ENCODE measurements around the gene FAM219A. TPM values are rescaled to one million over a fixed set of nuclear protein-coding genes. Genes with fewer than 3 reads are reported as not detected.
A peak's percentile ranks its signal among the peaks of the same experiment; 100 is the strongest.

FAM219A gene
- total RNA-seq, 2 donors from 2014 or later, result 22.7 to 27.9 TPM

DNA sequence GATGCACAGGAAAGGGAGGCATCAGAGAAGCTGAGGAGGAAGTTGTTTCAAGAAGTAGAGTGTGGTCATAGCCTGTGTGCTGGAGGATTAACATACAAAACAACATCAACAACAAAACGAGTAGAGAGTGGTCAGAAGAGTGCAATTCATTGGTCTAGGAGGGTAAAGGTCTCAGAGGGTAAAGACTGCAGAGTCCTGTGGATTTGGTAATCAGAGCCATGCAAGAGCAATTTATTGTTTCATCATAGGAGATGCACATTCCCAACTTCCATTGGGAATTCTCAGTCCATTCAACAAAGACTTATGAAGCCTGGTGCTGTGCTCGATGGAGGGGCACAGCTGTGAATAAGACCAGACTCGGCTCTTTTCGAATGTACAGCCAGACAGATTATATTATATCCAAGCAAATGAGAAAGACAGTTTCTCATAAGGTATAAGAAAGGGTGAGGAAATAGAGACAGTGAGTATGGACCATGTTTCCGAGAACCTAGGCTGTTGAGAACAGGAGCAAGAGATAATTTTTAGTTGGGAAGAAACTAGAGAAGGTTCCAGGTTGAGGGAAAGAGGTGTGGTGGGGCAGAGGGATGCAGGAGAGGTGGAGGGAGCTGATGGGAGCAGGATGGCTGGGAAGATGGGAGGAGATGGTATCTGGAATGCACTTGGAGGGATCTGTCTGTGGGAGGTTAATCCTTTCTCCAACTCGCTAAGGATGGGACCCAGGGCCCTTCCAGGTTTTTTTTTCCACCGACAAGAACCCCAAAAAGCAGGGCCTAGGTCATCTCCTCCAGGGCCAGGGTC lies 73.8 kb downstream of the FAM219A start:
- no peak for ATAC-seq
- no peak for DNase-seq
- intact Hi-C loops (cut with DNase I), result no loop called here

DNA sequence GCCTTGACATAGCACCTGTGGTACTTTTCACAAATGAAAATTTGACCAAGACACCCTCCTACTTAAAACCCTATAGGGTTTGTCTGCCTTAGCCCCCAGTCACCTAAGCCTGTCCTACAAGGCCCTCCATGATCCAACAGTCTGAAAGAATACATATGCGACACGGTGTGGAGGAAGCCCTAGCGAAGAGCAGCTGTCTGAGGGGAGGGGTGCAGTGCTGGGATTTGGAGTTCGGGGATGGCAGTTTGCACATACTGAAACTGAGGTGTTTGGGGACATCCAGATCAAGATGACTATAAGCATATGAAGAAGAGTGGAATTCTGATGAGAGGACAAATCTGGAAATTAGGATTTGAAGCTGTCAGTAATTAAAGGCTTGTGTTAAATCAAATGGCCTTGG lies 74.5 kb downstream of the FAM219A start:
- intact Hi-C loops (cut with DNase I), result no loop called here
- no peak for ATAC-seq
- no peak for DNase-seq

DNA sequence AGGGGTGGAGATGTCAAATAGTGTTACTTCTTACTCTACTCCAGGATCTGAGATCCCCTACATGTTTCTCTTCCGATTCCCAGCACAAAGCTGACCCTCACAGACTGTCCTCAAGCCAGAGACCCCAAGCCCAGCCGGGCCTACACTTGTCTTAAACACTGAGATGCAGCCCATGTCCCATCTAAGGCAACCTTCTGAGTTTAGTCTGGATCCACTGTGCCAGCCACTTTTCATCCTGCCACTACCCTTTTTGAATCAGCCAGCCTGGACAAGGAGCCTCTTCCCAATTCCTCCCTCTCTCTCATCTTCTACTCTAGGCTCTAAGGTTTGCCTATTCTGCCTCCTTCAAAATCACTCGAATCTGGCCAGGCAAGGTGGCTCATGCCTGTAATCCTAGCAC lies 75.5 kb downstream of the FAM219A start:
- ATAC-seq, result no peak
- intact Hi-C loops (cut with DNase I), result no loop called here

DNA sequence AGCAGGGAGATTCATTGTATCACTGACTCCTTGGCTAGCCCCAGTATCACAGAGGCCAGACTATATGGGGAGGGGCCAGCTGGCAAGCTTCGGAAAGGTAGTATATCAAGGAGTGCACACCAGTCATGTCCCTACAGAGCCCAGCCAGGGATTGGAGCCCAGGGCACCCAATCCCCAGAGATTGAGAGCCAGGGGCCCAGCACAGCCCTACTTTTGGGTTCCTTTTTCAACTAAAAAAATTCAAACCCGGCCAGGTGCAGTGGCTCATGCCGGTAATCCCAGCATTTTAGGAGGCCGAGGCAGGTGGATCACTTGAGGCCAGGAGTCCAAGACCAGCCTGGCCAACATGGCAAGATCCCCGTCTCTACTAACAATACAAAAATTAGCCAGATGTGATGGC lies 76.3 kb downstream of the FAM219A start:
- intact Hi-C loops (cut with DNase I), result no loop called here
- DNase-seq (no peak), ATAC-seq (no peak)

More for the DNA sequence above, 75.5 kb downstream of the FAM219A start:
- no peak for DNase-seq

DNA sequence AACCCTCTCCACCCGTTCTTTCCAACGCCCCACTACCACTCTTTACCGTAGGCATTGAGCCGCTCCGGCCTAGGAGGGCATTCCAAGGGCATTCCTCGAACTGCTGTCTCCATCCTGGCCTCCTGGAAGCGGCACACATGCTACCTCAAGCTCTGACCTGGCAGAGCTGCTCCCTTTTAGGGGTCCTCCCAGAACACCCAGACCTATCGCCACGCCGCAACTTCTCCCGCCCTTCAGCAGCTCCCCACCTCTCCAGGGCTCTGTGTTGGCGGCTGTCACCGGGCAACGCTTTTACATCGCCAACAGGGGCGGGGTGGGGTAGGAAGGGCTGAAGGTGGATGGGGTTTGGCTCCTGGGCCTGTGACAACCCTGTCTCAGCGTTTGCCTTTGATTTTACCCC lies 77.0 kb downstream of the FAM219A start:
- intact Hi-C loops (cut with DNase I), result no loop called here
- no peak for DNase-seq
- no peak for ATAC-seq

DNA sequence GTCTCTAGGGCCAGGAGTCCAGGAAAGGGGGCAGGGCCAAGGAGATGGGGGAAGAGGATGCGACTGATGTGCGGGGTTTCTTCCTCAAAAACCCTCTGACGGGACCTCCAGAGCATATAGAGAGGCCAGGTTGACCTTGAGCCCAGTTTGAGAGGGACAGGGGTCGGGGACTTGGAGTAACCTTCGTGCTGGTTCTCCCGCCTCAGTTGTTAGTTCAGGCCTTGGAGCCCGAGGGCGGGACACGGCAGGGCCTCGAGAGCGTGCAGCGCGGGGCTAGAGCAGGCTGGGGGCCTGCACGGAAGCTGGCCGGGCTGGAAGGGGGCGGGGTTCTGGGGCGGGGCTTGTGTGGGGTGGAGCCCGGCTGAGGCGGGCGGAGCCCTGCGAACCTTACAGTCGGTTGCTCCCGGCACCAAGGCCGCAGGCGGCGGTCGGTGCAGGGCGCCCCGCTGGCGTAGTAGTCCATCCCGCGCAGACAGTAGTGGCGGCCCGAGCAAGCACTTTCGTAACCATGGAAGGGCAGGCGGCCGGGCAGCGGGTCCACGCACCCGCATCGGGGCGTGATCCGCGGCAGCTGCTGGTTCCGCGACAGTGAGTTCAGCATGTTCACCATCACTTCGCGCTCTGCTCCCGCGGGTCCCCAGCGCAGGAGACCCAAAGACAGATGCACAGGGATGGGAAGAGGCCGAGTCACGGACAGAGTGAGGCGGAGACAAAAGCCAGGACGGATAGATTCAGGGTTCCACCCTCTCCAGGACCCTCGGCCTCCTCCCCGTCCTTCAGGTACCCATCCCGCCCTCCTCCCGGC lies 77.7 kb downstream of the FAM219A start:
- intact Hi-C loops (cut with DNase I), result no loop called here
- peak; percentile 82 to 84 for ATAC-seq

DNA sequence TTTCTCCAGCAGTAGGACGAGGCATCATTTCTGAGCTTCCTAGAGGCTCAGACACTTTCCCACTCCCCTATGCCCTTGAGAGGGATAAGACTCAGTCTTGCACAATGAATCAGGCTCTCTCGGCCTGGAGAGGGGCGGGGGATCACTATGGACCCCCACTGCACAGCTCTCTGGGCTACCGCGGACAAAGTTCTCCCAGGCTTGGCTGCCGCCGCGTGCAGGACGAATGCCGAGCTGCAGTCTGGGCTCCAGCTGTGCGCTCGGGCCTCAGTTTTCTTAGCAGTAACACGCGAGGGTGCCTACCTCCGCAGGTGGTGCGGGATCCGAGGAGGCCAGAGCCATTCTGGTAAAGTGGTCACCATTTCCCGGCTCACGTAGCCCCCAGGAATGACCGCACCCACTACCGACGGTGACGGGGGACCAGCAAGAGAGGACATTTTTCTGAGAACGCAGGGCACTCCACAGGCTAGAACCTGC lies 78.3 kb downstream of the FAM219A start:
- DNase-seq (no peak), ATAC-seq (peak in 1 of 2 donors; percentile 4)
- intact Hi-C loops (cut with DNase I), result no loop called here

More for the DNA sequence above, 77.7 kb downstream of the FAM219A start:
- peak; percentile 84 for DNase-seq

DNA sequence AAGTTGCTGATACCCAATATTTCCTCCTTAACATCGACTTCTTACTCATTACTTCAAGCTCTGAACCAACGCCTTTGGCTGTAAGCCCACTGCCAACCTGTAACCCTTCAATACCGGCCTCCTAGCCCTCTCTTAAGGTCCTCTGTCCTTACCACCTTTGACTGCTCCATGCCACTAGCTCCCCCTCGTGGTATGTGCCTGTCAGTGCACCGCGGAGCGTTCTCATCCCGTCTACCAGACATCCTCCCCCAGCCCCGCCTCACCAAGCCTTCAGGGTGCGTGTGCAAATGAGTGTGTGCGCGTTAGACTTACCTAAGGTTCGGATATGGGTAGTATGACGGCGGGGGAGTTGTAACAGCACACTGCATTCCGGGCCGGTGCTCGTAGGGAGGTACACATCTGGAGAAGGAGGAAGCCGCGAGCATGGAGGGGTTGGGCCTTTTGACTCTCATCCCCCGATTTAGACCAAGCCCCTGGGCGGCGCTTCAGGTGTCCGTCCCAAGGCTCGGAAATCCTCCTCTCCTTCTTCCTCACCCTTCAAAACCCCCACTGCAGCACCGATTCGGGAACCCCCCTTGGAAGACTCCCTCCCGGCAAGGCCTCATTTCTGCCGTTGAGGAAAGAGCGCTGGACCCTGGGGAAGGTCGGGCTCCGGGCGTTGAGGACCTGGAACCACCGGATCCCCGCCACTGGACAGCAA lies 78.9 kb downstream of the FAM219A start:
- ATAC-seq (peak; percentile 45 to 60), DNase-seq (peak; percentile 86)
- intact Hi-C loops (cut with DNase I), result loop anchor here (1.0 to 5.0 kb wide), 2 partner anchors 47 to 48 kb away; no protein-coding TSS in a partner anchor

DNA sequence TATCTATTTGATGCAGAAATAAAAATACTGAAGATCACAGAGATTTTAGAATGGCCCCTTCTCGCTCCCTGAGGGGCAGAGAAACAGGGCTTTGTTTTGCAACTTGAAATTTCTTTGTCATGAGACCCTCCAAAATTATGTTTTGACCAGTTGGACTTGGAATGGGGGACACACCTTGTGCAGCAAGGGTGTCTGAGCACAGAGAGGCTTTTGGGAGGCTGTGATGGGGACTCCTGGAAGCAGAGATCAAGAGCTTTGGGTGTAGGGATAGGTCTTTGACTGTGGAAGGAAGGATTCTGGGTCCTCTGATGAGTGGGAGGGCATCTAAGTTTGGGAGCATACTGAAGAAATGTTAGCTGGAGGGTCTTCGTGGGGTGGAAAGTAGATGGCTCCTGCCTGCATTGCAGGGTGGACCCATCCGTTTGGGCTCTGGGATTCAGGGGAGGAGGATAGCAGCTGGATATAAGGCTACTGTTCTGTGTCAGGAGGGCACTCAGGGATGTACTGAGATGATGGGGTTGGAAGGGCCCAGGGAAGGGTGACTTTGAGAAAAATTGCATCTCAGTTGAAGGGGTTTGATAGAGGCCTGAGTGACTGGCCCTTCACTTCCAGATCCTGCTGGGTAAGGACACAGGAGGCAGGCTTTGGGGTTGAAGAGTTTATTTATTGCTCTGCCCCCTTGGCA lies 79.9 kb downstream of the FAM219A start:
- intact Hi-C loops (cut with DNase I), result loop anchor here (1.0 to 5.0 kb wide), 2 partner anchors 46 to 47 kb away; no protein-coding TSS in a partner anchor
- no peak for ATAC-seq
- no peak for DNase-seq

DNA sequence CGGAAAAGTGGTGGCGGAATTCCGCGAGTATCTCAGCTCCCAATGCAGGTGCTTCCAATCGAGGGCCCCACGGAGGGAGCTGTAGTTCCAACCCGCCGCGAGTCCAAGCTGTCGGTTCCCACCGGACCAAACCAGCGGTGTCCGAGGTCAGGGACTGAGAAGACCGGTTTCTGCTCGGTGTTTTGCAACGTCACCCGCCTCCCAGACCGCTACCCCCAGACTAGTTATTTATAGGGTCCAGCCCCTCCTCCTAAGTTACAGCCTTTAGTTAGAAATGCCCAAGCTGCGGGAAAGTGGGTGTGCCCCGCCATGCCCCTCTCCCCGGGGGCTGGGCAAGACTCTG lies 81.0 kb downstream of the FAM219A start:
- ATAC-seq (no peak), DNase-seq (no peak)
- intact Hi-C loops (cut with DNase I), result loop anchor here in 1 of 2 donors (5.0 kb wide), 1 partner anchor 45 kb away; no protein-coding TSS in a partner anchor

DNA sequence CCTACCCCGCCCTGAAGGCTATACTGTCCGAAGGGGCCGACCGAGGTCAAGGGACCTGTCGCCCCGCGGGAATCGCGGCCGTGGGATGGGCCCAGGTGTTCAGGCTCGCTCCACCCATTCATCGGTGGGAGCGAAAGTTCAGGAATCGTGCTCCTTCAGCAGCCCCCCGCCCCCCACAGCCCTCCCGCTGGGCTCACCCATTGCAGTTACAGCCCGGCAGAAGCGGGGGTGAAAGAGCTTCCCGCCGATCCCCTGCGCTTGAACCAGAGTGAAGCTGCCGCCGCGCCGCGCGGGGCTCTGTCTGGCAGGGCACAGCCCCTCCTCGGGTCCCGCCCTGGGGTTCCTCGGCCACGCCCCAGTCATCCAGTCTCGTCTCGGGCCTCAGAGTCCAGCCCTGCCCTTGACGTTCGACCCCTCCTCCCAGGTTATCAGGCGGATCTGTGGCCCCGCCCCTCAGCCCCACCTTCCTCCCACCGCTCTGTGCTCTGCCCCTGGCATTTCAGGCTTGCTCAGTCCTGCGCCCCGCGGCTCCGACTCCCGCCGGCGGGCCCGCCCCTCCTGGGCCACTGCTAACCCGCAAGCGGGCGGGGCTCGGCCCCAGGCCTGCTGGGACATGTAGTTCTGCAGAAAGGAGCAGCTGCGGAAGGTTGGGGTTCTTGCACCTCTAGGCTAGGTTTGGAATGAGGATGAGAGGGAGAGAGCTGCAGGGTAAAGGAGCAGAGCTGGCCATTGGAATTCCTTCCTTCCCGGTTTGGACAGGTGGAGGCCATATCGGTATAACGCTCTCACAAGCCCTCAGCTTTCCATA lies 81.6 kb downstream of the FAM219A start, which contains the start of gene MYORG:
TSS of gene MYORG (minus strand) at position 303 of the 808 bp plus-strand sequence. CDS start 3,955 bp downstream, outside the sequence.
- DNase-seq (peak; percentile 93), ATAC-seq (peak; percentile 77 to 83)
- intact Hi-C loops (cut with DNase I), result loop anchor here in 1 of 2 donors (5.0 kb wide), 1 partner anchor 44 kb away; no protein-coding TSS in a partner anchor

DNA sequence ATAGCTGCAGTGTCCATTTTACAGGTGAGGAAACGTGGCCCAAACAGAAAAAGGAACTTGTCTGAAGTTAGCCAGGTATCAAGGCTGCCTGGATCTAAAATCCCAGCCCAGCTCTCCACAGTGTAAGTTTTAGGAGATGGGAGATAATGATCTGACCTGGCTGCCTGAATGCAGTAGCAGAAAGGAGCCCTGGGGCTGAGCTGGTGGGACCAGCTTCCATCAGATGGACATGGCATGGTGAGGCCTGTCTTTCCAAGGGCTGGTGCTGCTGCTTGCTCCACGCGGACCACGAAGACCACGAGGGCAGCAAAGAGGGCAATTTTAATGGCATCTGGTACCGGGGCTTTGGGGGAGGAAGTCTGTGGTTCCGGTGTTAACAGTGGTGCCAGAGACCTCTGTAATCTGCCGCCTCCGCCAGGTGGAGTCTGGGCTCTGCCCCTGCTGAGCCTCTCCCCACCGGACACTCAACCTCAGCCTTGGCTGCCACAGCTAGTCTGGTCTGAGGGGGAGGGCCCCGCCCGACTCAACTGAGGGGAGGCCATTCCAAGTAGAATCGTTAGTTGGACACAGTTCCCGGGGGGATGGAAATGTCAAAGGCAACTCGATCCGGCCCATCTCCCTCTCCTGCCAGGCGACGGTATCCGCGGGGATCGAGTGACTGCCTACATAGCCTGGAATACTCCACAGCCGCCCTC lies 82.3 kb downstream of the FAM219A start:
- ATAC-seq, result peak; percentile 10 to 36
- intact Hi-C loops (cut with DNase I), result loop anchor here in 1 of 2 donors (5.0 kb wide), 1 partner anchor 44 kb away; no protein-coding TSS in a partner anchor
- peak; percentile 69 for DNase-seq

DNA sequence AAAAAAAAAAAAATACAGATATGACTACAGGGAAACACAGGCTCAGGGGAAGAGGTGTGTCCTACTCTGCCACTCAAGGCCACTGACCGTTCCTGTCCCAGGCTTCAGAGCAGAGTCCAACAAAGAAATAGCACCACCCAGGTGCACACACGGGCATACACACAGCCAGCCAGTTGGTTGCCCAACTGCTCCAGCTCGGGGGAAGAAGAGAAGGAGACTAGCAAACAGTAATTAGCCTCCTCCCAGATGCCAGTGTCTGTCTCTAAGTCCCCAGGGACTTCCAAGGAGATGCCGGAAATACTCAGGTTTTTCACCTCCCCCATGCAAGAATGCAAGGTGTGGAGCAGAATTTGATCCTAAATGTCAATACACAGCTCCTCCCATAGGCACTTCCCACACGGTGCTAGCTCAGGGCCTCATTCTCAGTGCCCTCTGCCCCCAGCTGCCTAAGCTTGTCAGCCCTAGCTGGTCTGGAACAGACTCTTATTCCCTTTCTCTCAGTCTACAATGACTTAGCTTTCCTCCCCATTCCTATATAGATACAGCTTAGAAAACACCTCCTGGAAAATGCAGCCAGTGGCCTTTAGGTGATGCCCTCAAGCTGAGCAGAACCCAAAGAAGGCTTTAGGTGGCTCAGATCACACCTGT lies 83.3 kb downstream of the FAM219A start:
- intact Hi-C loops (cut with DNase I), result loop anchor here in 1 of 2 donors (5.0 kb wide), 1 partner anchor 43 kb away; no protein-coding TSS in a partner anchor
- ATAC-seq (no peak), DNase-seq (no peak)

DNA sequence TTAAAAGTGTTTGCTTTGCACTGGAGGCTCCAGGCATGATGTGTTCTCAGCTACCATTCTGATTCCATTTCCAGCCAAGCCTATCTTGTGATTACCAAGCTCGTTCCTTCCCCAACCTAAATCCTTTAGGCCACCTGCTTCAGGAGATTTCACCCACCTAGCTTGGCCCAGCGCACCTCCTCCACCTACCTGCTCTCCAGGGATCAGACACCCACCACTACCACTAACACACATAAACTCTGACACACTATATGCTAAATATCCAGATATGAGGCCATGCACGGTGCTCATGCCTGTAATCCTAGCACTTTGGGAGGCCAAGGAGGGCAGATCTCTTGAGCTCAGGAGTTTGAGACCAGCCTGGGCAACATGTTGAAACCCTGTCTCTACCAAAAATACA lies 84.0 kb downstream of the FAM219A start:
- ATAC-seq (no peak), DNase-seq (no peak)
- intact Hi-C loops (cut with DNase I), result no loop called here

DNA sequence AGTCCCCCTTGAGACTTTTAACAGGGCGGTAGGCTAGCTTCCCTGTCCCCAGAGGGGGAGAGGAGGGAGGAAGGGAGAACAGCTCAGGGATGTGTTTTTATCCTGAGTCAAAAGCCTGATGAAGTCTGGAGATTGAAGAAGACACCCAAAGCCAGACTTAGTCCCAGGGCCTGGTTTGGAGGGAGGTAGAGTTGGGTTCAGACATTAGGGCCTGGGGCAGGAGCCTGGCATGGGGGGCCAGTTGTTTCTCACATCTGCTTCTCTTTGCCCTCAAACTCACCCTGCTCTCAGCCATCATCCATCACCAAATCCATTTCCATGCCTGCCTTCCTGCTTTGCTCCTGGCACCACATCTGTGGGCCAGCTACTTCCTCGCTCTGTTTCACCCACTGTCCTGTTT lies 84.6 kb downstream of the FAM219A start:
- ATAC-seq, result no peak
- intact Hi-C loops (cut with DNase I), result no loop called here

DNA sequence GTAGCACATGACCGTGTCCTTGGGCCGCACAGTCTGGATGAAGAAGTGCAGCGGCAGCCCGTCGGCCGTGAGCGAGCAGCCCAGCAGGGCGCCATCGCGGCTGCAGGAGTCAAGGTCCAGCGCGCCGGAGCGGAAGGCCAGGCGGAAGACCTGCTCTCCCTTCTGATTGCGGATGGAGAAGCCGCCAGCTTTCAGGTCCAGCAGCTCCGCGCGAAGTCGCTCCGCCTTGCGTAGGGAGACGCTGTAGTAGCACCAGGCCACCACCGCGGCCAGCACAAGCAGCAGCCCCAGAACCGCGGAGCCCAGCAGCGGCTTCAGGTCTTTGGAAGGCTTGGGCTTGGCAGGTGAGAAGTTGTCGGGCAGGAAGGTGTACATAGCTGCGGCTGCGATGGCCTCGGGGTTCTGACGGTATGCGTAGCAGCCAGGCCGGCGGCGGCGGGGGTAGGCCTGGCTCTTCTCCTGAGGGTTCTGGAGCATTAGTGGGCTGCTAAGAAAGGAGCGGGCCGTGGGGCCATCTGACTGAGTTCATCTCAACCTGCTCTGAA lies 85.8 kb downstream of the FAM219A start:
- DNase-seq (no peak), ATAC-seq (no peak)
- intact Hi-C loops (cut with DNase I), result no loop called here

More for the DNA sequence above, 84.6 kb downstream of the FAM219A start:
- DNase-seq, result no peak

All from left cardiac atrium (tissue), 4 donors.